MM.1S (cell line): ENCODE measurements around the gene PLCB4.

ENCODE experiments used
- DNase-seq: peaks from one replicate; pipeline ENCODE4 v3.0.0-alpha.2; 2015
- H2AFZ ChIP-seq: fragments of 300-600 bp; sonication (generic); 2 replicates; pipeline ENCODE4 v1.6.0; 2016; ENCODE audit warnings: antibody characterized with exemption, low read length
- H3F3A ChIP-seq: fragments of 300-600 bp; sonication (generic); 2 replicates; pipeline ENCODE4 v1.6.1; 2016; ENCODE audit warnings: mild to moderate bottlenecking, antibody characterized with exemption, low read length, moderate library complexity, mixed read lengths; ENCODE audit not compliant: insufficient read depth
- H3K27ac ChIP-seq: fragments of 300-600 bp; sonication (generic); 2 replicates; pipeline ENCODE4 v1.5.1; 2016; ENCODE audit warnings: mild to moderate bottlenecking, low read length
- H3K27me3 ChIP-seq: fragments of 300-600 bp; sonication (generic); replicated peaks from 2 replicates; pipeline ENCODE4 v1.6.0; 2016; ENCODE audit warnings: low read length; ENCODE audit not compliant: insufficient read depth
- H3K36me3 ChIP-seq: fragments of 300-600 bp; sonication (generic); replicated peaks from 2 replicates; pipeline ENCODE4 v1.6.1; 2016; ENCODE audit warnings: mild to moderate bottlenecking, low read length, mixed read lengths; ENCODE audit not compliant: insufficient read depth
- H3K4me1 ChIP-seq: fragments of 300-600 bp; sonication (generic); 2 replicates; pipeline ENCODE4 v1.6.1; 2016; ENCODE audit warnings: low read length, mixed read lengths
- H3K4me2 ChIP-seq: fragments of 300-600 bp; sonication (generic); 2 replicates; pipeline ENCODE4 v1.6.0; 2016; ENCODE audit warnings: low read depth, low read length
- H3K4me3 ChIP-seq: fragments of 300-600 bp; sonication (generic); 2 replicates; pipeline ENCODE4 v1.5.1; 2016; ENCODE audit warnings: low read length, mixed read lengths
- H3K79me2 ChIP-seq: fragments of 300-600 bp; sonication (generic); 2 replicates; pipeline ENCODE4 v1.6.1; 2016; ENCODE audit warnings: mixed run types, low read length, mixed read lengths
- H3K9ac ChIP-seq: fragments of 300-600 bp; sonication (generic); 2 replicates; pipeline ENCODE4 v1.6.1; 2016; ENCODE audit warnings: low read length, mixed read lengths
- H3K9me2 ChIP-seq: fragments of 300-600 bp; sonication (generic); replicated peaks from 2 replicates; pipeline ENCODE4 v1.6.1; 2016; ENCODE audit warnings: mild to moderate bottlenecking, low read length, mixed read lengths; ENCODE audit not compliant: insufficient read depth
- H3K9me3 ChIP-seq: fragments of 300-600 bp; sonication (generic); replicated peaks from 2 replicates; pipeline ENCODE4 v1.6.1; 2016; ENCODE audit warnings: mild to moderate bottlenecking, low read length, mixed read lengths; ENCODE audit not compliant: insufficient read depth
- H4K20me1 ChIP-seq: fragments of 300-600 bp; sonication (generic); 2 replicates; pipeline ENCODE4 v1.6.1; 2016; ENCODE audit warnings: mild to moderate bottlenecking, low read length, moderate library complexity, mixed read lengths; ENCODE audit not compliant: insufficient read depth
- EZH2 ChIP-seq: fragments of 300-600 bp; sonication (generic); optimal IDR thresholded peaks from 2 replicates; pipeline ENCODE3; 2017; ENCODE audit warnings: low read depth, mild to moderate bottlenecking, antibody characterized with exemption, low read length, mixed read lengths
- EZH2phosphoT487 ChIP-seq: fragments of 300-600 bp; sonication (generic); IDR thresholded peaks from 2 replicates; pipeline ENCODE4 v1.6.1; 2018; ENCODE audit warnings: antibody characterized with exemption, low read length
- TF ChIP-seq, protein P1 (sequence below): fragments of 300-600 bp; sonication (generic); IDR thresholded peaks from 2 replicates; pipeline ENCODE4 v1.5.1; 2016; ENCODE audit warnings: antibody characterized with exemption, low read length, mixed read lengths

Gene PLCB4

DNA sequence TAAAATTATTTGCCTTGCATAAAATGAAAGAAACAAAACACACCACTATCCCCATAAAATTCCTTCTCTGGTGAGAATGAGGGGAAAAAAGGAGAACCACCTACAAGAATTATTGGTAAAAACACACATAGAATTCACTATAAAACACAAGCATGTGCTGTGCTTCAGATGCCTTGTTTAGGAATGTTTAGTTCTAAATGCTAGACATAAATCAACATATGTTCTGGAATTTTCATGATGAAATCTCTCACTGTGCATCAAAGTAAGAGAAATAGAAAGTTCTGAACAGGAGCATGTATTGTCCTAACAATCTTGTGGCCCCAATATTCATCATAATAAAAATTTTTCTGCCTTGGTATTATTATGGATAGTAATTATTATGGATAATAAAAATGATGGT is 111.0 kb downstream of the PLCB4 start:
- DNase-seq = no peak
- H3F3A ChIP-seq = no peaks in the 10 kb centered on the region
- no peak overlapping the region for H3K4me3 ChIP-seq
- H3K4me2 ChIP-seq = no peak overlapping the region
- no peaks in the 10 kb centered on the region for H3K36me3 ChIP-seq
- no peak overlapping the region for H3K9ac ChIP-seq
- no peaks in the 10 kb centered on the region for H3K4me1 ChIP-seq
- TF ChIP-seq EZH2phosphoT487 (no peak), EZH2 (no peak)
- TF ChIP-seq, protein P1, sequence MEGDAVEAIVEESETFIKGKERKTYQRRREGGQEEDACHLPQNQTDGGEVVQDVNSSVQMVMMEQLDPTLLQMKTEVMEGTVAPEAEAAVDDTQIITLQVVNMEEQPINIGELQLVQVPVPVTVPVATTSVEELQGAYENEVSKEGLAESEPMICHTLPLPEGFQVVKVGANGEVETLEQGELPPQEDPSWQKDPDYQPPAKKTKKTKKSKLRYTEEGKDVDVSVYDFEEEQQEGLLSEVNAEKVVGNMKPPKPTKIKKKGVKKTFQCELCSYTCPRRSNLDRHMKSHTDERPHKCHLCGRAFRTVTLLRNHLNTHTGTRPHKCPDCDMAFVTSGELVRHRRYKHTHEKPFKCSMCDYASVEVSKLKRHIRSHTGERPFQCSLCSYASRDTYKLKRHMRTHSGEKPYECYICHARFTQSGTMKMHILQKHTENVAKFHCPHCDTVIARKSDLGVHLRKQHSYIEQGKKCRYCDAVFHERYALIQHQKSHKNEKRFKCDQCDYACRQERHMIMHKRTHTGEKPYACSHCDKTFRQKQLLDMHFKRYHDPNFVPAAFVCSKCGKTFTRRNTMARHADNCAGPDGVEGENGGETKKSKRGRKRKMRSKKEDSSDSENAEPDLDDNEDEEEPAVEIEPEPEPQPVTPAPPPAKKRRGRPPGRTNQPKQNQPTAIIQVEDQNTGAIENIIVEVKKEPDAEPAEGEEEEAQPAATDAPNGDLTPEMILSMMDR = no peak
- H3K9me3 ChIP-seq = no peaks in the 10 kb centered on the region
- H3K9me2 ChIP-seq = no peaks in the 10 kb centered on the region
- H3K27me3 ChIP-seq = no peaks in the 10 kb centered on the region
- no peak overlapping the region for H2AFZ ChIP-seq
- no peaks in the 10 kb centered on the region for H3K79me2 ChIP-seq
- no peaks in the 10 kb centered on the region for H4K20me1 ChIP-seq
- no peak overlapping the region for H3K27ac ChIP-seq

DNA sequence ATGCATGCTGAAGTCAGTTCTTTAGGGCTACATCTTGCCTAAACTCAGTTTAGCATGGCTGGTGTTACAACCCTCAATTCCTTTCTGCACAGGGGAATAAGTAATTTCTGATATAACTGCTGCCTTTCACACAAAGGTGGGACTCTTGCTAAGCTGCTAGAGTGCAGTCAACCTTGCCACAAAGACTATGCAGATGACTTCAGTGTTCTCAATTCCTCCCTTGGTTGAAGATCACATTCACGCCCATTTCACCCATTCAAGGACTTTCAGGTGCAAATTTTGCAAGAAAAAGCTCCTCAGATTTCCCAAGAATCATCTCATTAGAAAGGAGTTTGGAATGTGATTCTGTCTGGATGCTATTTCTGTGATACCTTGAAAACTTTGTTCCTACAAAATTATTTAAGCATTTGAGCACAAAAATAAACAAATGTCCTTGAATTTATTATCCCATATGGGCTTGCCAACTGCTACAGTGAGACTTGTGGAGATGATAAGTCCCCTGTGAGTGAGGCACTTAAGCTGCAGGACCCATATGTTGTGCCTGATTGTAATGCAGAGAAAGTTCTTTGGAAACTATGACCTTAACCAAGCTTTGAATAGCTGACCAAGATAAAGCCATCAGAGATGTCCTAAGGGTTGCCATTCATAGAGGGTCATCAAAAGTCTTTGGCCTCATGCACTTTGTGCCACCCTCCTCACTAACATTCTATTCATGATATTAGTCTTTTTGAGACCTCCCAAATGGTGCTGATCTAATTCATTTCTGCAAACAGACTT is 111.8 kb downstream of the PLCB4 start:
- no peaks in the 10 kb centered on the region for H3K9me2 ChIP-seq

DNA sequence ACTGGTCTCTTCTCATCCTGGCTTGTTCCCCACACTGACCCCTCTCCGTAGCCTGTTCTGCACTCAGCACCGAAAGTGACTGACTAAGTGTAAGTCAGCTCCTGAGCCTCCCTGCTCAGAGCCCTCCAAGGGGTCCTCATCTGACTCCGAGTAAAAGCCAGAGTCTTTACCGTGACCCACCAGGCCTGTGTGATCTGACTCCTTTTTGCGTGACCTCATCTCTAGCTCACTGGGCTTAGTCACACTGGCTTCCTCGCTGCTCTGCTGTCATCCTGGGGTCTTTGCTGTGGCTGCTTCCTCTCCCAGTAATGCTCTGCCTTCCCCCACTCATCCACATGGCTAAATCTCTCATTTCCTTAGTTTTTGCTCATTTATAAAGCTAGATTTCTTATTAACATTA is 116.6 kb downstream of the PLCB4 start:
- H2AFZ ChIP-seq = no peak overlapping the region
- no peaks in the 10 kb centered on the region for H3F3A ChIP-seq
- no peaks in the 10 kb centered on the region for H3K36me3 ChIP-seq
- DNase-seq = no peak
- no peak overlapping the region for H3K4me2 ChIP-seq
- H3K27ac ChIP-seq = no peak overlapping the region
- no peaks in the 10 kb centered on the region for H3K4me1 ChIP-seq
- no peaks in the 10 kb centered on the region for H3K79me2 ChIP-seq
- no peak overlapping the region for H3K4me3 ChIP-seq
- no peaks in the 10 kb centered on the region for H3K9me2 ChIP-seq
- no peaks in the 10 kb centered on the region for H3K27me3 ChIP-seq
- H3K9ac ChIP-seq = no peak overlapping the region
- H3K9me3 ChIP-seq = no peaks in the 10 kb centered on the region
- TF ChIP-seq EZH2phosphoT487 (no peak), EZH2 (no peak)
- TF ChIP-seq, protein P1 = no peak
- no peaks in the 10 kb centered on the region for H4K20me1 ChIP-seq

More for the DNA sequence above, 111.8 kb downstream of the PLCB4 start:
- Histone ChIP-seq H2AFZ (no peak overlapping the region), H3K79me2 (no peaks in the 10 kb centered on the region), H3K4me1 (no peaks in the 10 kb centered on the region), H3F3A (no peaks in the 10 kb centered on the region), H3K36me3 (no peaks in the 10 kb centered on the region), H3K27me3 (no peaks in the 10 kb centered on the region), H4K20me1 (no peaks in the 10 kb centered on the region), H3K9me3 (no peaks in the 10 kb centered on the region), H3K9ac (no peak overlapping the region), H3K27ac (no peak overlapping the region), H3K4me3 (no peak overlapping the region), H3K4me2 (no peak overlapping the region)
- no peak for TF ChIP-seq EZH2
- TF ChIP-seq, protein P1 = no peak
- no peak for TF ChIP-seq EZH2phosphoT487
- no peak for DNase-seq
